Stomach (tissue), 4 donors: Measurements from ENCODE around the gene C19orf81.

ENCODE experiments used
- CTCF ChIP-seq, 7 experiments: fragments of 450-650 bp in 4 of 7; fragments of 200-600 bp in 3 of 7; sonication (generic) in 3 of 7; IDR thresholded peaks; one replicate each; pipeline ENCODE4 v1.5.1; 2016 to 2019; ENCODE audit warnings: antibody characterized with exemption in 7 of 7, control low read depth in 2 of 7, mild to moderate bottlenecking in 1 of 7
- POLR2A ChIP-seq, 4 donors: fragments of 450-650 bp; IDR thresholded peaks; one replicate each; pipeline ENCODE4 v1.6.1; 2016; ENCODE audit warnings: antibody characterized with exemption in 4 of 4, control low read depth in 2 of 4, mild to moderate bottlenecking in 1 of 4, moderate library complexity in 1 of 4

GRCh38 chr19:50679177-50680125 lies 30.2 kb downstream of the C19orf81 start:
- TF ChIP-seq CTCF (IDR thresholded peaks at IDR 0.05) (no peak), POLR2A (IDR thresholded peaks at IDR 0.05) (no peak)
